Measurements from ENCODE around the gene ALDH2.

DNA sequence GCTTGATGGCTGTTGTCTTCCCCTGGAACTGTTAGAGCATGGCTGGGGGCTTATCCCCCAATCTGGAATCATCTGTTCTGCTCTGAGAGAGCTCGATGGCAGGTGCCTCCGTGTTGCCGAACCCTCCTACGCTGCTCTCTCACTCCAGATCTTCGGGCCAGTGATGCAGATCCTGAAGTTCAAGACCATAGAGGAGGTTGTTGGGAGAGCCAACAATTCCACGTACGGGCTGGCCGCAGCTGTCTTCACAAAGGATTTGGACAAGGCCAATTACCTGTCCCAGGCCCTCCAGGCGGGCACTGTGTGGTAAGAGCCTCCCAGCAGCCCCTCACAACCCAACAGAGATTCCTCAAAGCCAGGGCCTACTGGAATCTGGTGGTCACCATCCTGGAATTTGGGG is 33.0 kb downstream of the ALDH2 start:
- TF ChIP-seq, protein P1, sequence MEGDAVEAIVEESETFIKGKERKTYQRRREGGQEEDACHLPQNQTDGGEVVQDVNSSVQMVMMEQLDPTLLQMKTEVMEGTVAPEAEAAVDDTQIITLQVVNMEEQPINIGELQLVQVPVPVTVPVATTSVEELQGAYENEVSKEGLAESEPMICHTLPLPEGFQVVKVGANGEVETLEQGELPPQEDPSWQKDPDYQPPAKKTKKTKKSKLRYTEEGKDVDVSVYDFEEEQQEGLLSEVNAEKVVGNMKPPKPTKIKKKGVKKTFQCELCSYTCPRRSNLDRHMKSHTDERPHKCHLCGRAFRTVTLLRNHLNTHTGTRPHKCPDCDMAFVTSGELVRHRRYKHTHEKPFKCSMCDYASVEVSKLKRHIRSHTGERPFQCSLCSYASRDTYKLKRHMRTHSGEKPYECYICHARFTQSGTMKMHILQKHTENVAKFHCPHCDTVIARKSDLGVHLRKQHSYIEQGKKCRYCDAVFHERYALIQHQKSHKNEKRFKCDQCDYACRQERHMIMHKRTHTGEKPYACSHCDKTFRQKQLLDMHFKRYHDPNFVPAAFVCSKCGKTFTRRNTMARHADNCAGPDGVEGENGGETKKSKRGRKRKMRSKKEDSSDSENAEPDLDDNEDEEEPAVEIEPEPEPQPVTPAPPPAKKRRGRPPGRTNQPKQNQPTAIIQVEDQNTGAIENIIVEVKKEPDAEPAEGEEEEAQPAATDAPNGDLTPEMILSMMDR (conservative IDR thresholded peaks at IDR 0.05 in 1 of 2, IDR thresholded peaks at IDR 0.05 in 1 of 2; ENCODE audit: low read depth in 1 of 2, low read length in 2 of 2): no peak
- no peak for TF ChIP-seq EZH2 (IDR thresholded peaks at IDR 0.05; ENCODE audit: low read length, missing control alignments)
